Putamen (tissue), 1 donor: ENCODE results near the gene PIGX.

Experiments
- DNase-seq: peaks from one replicate; pipeline ENCODE4 v3.0.0-alpha.2; 2016; ENCODE audit warnings: low spot score

PIGX gene

GRCh38 chr3:196757876-196758739 is 45.9 kb downstream of the PIGX start:
- DNase-seq, result peak; percentile 58

- no peak for DNase-seq
These were observed 51.0 kb downstream of the PIGX start for GRCh38 chr3:196763179-196763578.

DNA sequence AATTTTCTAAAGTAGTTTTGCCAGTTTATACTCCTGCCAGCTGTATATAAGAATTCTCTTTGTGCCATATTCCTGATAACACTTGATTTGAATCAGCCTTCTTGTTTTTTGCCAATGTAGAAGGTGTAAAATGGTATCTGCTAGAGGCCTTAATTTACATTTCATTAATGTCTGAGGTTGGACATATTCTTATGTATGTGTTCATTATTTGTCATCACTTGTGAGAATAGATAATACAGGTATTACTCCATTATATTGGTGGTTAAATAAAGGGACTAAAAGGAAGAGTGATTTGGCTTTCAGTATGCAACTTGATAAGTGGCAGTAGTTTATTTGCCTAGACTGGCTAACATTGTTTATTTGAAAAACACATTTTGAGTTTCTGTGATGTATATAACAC is 53.3 kb downstream of the PIGX start:
- no peak for DNase-seq

DNA sequence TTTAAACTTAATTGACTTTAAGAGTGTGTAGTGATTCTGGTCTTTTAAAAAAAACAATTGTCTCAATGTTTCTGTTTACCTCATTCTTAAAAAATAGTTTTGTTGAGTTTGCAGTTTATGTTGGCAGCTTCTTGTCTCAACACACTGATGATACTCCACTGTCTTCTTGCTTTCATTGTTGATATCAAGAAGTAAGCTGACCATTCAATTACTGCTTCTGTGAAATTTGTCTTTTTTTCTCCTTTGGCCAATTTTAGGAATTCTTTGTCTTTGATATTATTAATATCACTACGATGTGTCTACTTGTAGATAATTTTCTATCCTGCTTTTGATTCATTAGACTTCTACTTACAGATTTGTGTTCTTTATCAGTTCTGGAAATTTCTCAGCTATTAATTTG is 58.9 kb downstream of the PIGX start:
- DNase-seq, result no peak

DNA sequence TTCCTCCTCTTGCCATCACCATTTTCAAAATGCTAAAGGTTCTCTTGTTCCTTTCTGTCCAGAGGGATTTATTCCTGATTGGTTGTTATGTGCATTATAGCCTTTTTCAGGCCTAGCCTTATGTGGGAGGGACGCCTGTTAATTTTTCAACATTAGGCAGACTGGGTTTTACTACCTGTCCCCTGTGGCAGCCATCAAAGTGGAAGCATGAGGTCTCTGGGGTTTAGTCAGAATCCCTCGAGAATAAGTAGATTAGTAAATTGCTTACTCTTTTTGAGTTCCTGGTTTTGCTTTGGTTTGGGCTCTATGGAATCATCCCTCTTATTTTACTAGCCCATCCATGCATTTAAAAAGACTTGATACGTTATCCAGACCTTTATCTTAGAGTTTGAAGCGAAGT is 59.9 kb downstream of the PIGX start:
- DNase-seq, result no peak

- peak; percentile 69 for DNase-seq
These were observed 60.7 kb downstream of the PIGX start for GRCh38 chr3:196772897-196773296.

DNA sequence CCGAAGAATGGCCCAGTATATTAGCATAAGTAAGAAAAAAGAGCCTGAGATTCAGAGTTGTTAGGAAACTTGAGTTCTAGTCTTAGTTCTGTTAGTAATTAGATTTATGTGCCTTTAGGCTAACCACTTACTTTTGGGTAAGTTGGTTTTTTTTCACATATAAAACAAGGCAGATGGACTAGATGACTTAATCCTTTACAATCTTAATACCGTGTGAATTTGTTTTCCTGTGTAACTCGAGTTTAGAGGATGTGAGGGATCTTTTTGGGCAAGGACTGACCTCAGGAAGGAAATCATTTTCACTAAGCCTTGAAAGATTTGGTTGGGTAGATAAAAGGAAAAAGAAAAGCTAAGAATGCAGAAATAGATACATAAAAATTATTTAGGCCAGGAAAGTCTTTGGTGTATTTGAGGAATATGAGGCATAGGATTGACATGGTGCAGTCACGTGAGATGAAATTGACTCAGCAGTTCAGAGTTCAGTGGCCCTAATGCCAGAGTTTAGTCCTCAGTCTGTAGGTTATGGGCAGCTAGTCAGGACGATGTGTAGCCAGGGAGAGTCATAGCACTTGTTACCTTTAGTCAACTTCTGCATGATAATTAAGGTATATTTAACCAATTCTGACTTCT is 62.1 kb downstream of the PIGX start:
- DNase-seq, result no peak

GRCh38 chr3:196774848-196775422 is 62.8 kb downstream of the PIGX start:
- DNase-seq, result no peak

DNA sequence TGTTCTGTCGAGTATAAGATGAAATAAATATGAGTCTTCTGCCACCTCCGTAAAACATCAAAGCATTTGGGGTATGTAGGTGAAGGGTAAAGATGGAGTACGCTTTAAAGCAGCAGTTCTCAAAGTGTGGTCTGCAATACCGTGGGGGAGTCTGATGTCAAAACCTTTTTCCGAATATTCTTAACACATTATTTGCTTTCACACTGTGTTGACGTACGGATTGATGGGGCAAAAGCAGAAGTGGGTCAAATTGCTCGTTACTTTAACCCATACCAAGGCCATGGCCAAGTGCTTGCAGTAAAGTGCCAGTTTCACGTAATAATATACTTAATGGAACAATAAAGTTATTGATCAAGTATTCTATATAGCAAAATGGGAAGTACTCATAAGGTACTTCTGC is 63.8 kb downstream of the PIGX start:
- no peak for DNase-seq

DNA sequence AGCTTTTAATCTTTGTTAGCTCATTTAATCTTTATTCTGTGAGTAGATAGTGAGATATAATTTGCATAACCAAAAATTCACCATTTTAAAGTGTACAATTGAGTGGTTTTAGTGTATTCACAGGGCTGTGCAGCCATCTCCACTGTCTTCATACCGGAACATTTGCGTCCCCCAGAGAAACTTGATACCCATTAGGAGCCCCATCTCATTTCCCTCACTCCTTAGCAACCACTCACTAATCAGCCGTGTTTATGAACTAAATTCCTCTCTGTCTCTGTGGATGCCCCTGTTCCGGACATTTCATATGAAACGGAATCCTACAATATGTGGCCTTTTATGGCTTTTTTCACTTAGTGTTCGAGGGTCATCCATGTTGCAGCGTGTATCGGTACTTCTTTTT is 65.7 kb downstream of the PIGX start:
- no peak for DNase-seq

- no peak for DNase-seq
These were observed 66.6 kb downstream of the PIGX start for GRCh38 chr3:196778755-196779154.

GRCh38 chr3:196782511-196782910 is 70.3 kb downstream of the PIGX start:
- no peak for DNase-seq
